ENCODE measurements around the gene CDKN1A. TPM values are rescaled to one million over a fixed set of nuclear protein-coding genes. Genes with fewer than 3 reads are reported as not detected.
A peak's percentile ranks its signal among the peaks of the same experiment; 100 is the strongest.

CDKN1A gene
- total and polyA plus RNA-seq, 8 donors = 4.7 to 240 (median 6.8) TPM

DNA sequence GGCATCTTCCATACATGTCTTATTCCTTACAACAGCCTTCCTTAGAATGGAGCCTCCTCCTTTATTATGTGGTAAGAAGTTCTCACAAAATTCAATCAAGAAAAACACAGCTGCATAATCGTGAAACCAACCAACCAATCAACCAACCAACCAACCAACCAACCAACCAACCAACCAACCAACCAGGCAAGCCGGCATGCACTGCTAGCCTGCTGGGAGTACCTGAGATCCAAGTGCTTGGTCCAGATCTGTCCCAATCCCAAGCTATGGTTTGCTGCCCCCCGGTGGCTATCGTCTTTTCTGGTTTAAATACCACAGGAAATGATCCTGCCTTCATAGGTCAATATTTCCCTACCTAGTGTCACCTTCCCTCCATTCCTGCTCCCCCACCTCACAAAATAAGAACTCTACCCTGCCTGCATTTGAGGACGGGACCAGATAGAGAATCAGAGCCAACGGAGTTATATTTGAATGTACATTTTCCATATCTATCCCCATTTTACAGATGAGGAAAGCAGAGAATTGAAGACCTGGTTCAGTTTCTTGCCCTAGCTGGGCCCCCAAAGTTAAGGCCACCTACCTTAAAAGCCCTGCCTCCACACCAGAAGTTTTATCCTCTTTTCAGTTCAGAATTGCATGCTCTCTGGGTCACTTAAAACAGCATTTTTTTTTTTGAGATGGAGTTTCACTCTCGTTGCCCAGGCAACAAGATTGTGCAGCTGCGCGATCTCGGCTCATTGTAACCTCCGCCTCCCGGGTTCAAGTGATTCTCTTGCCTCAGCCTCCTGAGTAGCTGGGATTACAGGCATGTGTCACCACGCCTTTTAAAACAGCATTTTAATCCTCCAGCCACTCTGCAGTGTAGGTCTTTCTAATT is 46.2 kb downstream of the CDKN1A start:
- Histone ChIP-seq H3K27ac (no peak overlapping the region), H3K4me3 (no peak overlapping the region), H3K27me3 (no peaks in the 10 kb centered on the region), H3K4me1 (peaks cover 0 to 31% of the 10 kb centered on the region in 2 donors), H3K9me3 (no peaks in the 10 kb centered on the region), H3K36me3 (no peaks in the 10 kb centered on the region)
- intact Hi-C loops (cut with DNase I) = no loop called here
- TF ChIP-seq, protein P1, sequence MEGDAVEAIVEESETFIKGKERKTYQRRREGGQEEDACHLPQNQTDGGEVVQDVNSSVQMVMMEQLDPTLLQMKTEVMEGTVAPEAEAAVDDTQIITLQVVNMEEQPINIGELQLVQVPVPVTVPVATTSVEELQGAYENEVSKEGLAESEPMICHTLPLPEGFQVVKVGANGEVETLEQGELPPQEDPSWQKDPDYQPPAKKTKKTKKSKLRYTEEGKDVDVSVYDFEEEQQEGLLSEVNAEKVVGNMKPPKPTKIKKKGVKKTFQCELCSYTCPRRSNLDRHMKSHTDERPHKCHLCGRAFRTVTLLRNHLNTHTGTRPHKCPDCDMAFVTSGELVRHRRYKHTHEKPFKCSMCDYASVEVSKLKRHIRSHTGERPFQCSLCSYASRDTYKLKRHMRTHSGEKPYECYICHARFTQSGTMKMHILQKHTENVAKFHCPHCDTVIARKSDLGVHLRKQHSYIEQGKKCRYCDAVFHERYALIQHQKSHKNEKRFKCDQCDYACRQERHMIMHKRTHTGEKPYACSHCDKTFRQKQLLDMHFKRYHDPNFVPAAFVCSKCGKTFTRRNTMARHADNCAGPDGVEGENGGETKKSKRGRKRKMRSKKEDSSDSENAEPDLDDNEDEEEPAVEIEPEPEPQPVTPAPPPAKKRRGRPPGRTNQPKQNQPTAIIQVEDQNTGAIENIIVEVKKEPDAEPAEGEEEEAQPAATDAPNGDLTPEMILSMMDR (IDR thresholded peaks at IDR 0.05) = peak; percentile 25 to 39
- peak; percentile 82 for ATAC-seq
- DNase-seq = peak in 2 of 4 donors; percentile 45 to 63

GRCh38 chr6:36725581-36725980 is 47.1 kb downstream of the CDKN1A start:
- ATAC-seq (no peak), DNase-seq (no peak)
- Histone ChIP-seq H3K27me3 (no peaks in the 10 kb centered on the region), H3K9me3 (no peaks in the 10 kb centered on the region), H3K4me3 (no peak overlapping the region), H3K4me1 (peaks cover 0 to 31% of the 10 kb centered on the region in 2 donors), H3K27ac (no peak overlapping the region), H3K36me3 (no peaks in the 10 kb centered on the region)
- TF ChIP-seq, protein P1 (IDR thresholded peaks at IDR 0.05) = no peak
- intact Hi-C loops (cut with DNase I) = no loop called here

DNA sequence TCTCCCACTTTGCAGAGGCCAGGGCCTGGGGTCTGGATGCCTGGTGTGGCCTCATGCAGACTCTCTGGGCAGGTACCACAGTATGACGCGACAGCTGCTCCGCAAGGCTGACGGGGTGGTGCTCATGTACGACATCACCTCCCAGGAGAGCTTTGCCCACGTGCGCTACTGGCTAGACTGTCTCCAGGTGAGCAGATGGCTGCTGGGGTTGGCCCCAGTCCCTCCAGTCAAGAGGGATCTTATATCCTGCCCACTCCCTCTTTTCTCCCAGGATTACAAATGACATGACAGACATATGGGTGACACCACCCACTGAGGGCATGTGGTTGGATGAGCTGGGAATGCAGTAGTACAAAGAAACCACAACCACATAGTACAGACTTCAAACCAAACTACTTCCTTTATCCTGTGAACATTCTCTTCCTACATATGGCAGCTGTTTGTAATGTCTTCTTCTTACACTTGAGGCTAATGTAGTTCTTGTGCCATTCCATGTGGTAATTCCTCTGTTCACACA is 49.0 kb downstream of the CDKN1A start:
- no peaks in the 10 kb centered on the region for H3K27me3 ChIP-seq
- intact Hi-C loops (cut with DNase I) = no loop called here
- peaks cover 0 to 31% of the 10 kb centered on the region in 2 donors for H3K4me1 ChIP-seq
- no peak overlapping the region for H3K4me3 ChIP-seq
- TF ChIP-seq, protein P1 (IDR thresholded peaks at IDR 0.05) = no peak
- H3K27ac ChIP-seq = peak overlapping the region in 1 of 2 donors; percentile 57
- no peaks in the 10 kb centered on the region for H3K36me3 ChIP-seq
- DNase-seq (no peak), ATAC-seq (peak; percentile 30)
- H3K9me3 ChIP-seq = no peaks in the 10 kb centered on the region

GRCh38 chr6:36728289-36729160 is 50.0 kb downstream of the CDKN1A start:
- no peak for ATAC-seq
- TF ChIP-seq, protein P1 (IDR thresholded peaks at IDR 0.05) = no peak

More at GRCh38 chr6:36728289-36729160, 50.0 kb downstream of the CDKN1A start:
- H3K9me3 ChIP-seq = no peaks in the 10 kb centered on the region
- no peaks in the 10 kb centered on the region for H3K27me3 ChIP-seq
- intact Hi-C loops (cut with DNase I) = no loop called here
- peaks cover 0 to 31% of the 10 kb centered on the region in 2 donors for H3K4me1 ChIP-seq
- no peak overlapping the region for H3K4me3 ChIP-seq
- H3K27ac ChIP-seq = peak overlapping the region in 1 of 2 donors; percentile 57
- no peaks in the 10 kb centered on the region for H3K36me3 ChIP-seq
- no peak for DNase-seq
